ENCODE measurements around the gene CATSPERD. TPM values are rescaled to one million over a fixed set of nuclear protein-coding genes. Genes with fewer than 3 reads are reported as not detected.
"Not testable (repeated sequence)": the region's sequence is repeated elsewhere in the genome, so short reads cannot be mapped to it uniquely, and the experiment has no call there.

CATSPERD gene
- total RNA-seq, 1 donor from 2014 or later, result not detected

DNA sequence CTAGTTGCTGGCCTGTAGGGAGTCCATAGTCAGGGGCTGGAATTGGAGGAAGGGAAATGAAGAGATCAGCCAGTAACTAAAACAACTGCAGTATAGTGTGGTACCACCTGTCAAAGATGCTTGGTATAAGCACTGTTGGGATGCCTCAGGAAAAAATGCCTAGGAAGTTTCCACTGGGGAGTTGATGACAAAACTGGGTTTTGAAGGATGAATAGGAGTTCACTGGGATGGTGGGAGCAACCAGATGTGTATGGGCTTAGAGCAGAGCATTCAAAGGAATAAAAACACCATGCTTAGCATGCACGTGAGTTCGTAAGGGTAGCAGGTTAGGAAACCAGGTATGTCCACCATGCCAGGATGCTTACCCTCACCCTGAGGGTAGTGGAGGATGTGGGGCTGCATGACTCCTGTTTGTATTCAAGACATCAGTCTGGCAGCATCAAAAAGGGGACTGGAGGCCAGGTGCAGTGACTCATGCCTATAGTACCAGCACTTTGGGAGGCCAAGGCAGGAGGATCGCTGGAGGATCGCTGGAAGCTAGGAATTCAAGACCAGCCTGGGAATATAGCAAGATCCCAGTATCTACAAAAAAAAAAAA, 7.1 kb downstream of the CATSPERD start:
- no peak for DNase-seq (ENCODE audit: low read depth)

DNA sequence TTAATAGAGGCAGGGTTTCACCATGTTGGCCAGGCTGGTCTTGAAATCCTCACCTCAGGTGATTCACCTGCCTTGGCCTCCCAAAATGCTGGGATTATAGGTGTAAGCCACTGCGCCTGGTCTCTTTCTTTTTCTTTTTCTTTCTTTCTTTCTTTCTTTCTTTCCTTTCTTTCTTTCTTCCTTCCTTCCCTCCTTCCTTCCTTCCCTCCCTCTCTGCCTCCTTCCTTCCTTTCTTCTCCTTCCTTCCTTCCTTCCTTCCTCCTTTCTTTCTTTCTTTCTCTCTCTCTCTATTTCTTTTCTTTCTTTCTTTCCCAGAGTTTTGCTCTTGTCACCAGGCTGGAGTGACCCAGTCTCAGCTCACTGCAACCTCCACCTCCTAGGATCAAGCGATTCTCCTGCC, 12.7 kb downstream of the CATSPERD start:
- DNase-seq (ENCODE audit: low read depth); H3K4me3 ChIP-seq (ENCODE audit: low read depth, low read length): not testable (repeated sequence)

More for the DNA sequence above, 7.1 kb downstream of the CATSPERD start:
- no peak overlapping the region for H3K4me3 ChIP-seq (ENCODE audit: low read depth, low read length)
- TF ChIP-seq, protein P1, sequence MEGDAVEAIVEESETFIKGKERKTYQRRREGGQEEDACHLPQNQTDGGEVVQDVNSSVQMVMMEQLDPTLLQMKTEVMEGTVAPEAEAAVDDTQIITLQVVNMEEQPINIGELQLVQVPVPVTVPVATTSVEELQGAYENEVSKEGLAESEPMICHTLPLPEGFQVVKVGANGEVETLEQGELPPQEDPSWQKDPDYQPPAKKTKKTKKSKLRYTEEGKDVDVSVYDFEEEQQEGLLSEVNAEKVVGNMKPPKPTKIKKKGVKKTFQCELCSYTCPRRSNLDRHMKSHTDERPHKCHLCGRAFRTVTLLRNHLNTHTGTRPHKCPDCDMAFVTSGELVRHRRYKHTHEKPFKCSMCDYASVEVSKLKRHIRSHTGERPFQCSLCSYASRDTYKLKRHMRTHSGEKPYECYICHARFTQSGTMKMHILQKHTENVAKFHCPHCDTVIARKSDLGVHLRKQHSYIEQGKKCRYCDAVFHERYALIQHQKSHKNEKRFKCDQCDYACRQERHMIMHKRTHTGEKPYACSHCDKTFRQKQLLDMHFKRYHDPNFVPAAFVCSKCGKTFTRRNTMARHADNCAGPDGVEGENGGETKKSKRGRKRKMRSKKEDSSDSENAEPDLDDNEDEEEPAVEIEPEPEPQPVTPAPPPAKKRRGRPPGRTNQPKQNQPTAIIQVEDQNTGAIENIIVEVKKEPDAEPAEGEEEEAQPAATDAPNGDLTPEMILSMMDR (conservative IDR thresholded peaks at IDR 0.05; ENCODE audit: low read depth, low read length), result no peak

DNA sequence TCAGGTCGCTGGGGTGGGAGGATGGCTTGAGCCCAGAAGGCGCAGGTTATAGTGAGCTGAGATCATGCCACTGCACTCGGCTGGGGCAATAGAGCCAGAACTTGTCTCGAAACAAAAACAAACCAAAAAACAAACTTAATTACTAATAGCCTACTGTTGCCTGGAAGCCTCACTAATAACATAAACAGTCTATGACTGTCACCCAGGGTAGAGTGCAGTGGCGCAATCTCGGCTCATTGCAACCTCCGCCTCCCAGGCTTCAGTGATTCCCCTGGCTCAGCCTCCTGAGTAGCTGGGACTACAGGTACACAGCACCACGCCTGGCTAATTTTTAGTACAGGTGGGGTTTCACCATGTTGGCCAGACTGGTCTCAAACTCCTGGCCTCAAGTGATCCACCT, 18.0 kb downstream of the CATSPERD start:
- DNase-seq (ENCODE audit: low read depth), result no peak
- TF ChIP-seq, protein P1 (conservative IDR thresholded peaks at IDR 0.05; ENCODE audit: low read depth, low read length), result no peak
- H3K4me3 ChIP-seq (ENCODE audit: low read depth, low read length), result no peak overlapping the region

GRCh38 chr19:5742051-5742450, 21.6 kb downstream of the CATSPERD start:
- TF ChIP-seq, protein P1 (conservative IDR thresholded peaks at IDR 0.05; ENCODE audit: low read depth, low read length), result no peak
- DNase-seq (ENCODE audit: low read depth), result no peak
- no peak overlapping the region for H3K4me3 ChIP-seq (ENCODE audit: low read depth, low read length)

DNA sequence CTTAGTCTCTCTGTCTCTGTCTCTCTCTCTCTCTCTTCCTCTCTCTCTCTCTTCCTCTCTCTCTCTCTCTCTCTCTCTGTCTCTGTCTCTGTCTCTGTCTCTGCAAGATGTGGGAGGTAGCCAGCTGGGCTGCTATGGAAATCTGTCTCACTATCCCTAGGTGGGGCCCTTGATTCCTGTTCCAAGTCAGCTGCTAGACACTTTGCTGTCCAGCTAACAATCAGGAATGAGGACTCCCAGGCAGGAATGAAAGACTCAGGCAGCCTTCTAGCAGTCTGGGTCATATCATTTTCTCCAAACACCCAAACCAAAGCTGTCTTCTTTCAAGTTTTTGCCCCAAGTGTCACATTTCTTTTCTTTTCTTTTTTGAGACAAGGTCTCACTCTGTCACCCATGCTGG, 23.2 kb downstream of the CATSPERD start:
- TF ChIP-seq, protein P1 (conservative IDR thresholded peaks at IDR 0.05; ENCODE audit: low read depth, low read length), result no peak

DNA sequence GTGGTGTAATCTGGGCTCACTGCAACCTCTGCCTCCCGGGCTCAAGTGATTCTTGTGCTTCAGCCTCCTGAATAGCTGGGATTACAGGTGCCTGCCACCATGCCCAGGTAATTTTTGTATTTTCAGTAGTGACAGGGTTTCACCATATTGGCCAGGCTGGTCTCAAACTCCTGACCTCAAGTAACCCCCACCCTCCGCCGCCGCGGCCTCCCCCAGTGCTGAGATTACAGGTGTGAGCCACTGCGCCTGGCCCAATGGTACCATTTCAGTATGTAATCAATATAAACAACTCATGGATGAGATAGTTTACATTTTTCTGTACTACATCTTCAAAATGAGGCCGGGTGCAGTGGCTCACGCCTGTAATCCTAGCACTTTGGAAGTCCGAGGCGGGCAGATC, 24.6 kb downstream of the CATSPERD start:
- DNase-seq (ENCODE audit: low read depth); H3K4me3 ChIP-seq (ENCODE audit: low read depth, low read length): not testable (repeated sequence)

More for the DNA sequence above, 23.2 kb downstream of the CATSPERD start:
- DNase-seq (ENCODE audit: low read depth), result no peak
- H3K4me3 ChIP-seq (ENCODE audit: low read depth, low read length), result no peak overlapping the region

- not testable (repeated sequence) for DNase-seq (ENCODE audit: low read depth); H3K4me3 ChIP-seq (ENCODE audit: low read depth, low read length)
Measured at GRCh38 chr19:5748920-5749319, 28.5 kb downstream of the CATSPERD start.

DNA sequence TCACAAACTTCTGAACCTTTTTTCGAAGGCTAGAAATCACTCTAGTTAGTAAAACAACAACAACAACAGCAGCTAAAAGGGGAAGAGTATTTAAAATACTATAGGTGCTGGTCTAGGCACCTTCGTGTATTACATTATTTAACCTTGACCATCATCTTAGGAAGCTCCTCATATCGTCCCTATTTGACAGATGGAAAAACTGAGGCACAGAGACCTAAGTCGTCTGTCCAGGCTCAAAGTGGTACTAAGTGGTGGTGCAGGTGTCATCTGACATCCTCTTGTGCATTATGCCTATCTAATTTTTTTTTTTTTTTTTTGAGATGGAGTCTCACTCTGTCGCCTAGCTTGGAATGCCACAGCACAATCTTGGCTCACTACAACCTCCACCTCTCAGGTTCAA, 29.1 kb downstream of the CATSPERD start:
- H3K4me3 ChIP-seq (ENCODE audit: low read depth, low read length), result no peak overlapping the region
- no peak for DNase-seq (ENCODE audit: low read depth)
- TF ChIP-seq, protein P1 (conservative IDR thresholded peaks at IDR 0.05; ENCODE audit: low read depth, low read length), result no peak

GRCh38 chr19:5751709-5752108, 31.3 kb downstream of the CATSPERD start:
- H3K4me3 ChIP-seq (ENCODE audit: low read depth, low read length), result no peak overlapping the region
- TF ChIP-seq, protein P1 (conservative IDR thresholded peaks at IDR 0.05; ENCODE audit: low read depth, low read length), result no peak
- DNase-seq (ENCODE audit: low read depth), result no peak
